Panc1 (cell line): ENCODE measurements around the gene RGS10.

Experiments used
- POLR2AphosphoS5 ChIP-seq: IDR thresholded peaks from 2 replicates; pipeline ENCODE4 v1.6.1; 2012; ENCODE audit warnings: mild to moderate bottlenecking, low read depth, low read length, moderate library complexity
- SIN3A ChIP-seq: IDR thresholded peaks from 2 replicates; pipeline ENCODE4 v1.6.1; 2012; ENCODE audit warnings: low read depth, mild to moderate bottlenecking, low read length, moderate library complexity, borderline replicate concordance; ENCODE audit not compliant: insufficient read depth
- TCF7L2 ChIP-seq: IDR thresholded peaks from 2 replicates; pipeline ENCODE4 v1.6.1; 2011; ENCODE audit warnings: mild to moderate bottlenecking, low read depth, low read length, inconsistent platforms
- TF ChIP-seq, protein P1 (sequence below): fragments of 450-650 bp; IDR thresholded peaks from 2 replicates; pipeline ENCODE4 v1.5.1; 2017; ENCODE audit warnings: mild to moderate bottlenecking
- TF ChIP-seq, protein P2 (sequence below), 2 experiments: IDR thresholded peaks; 2 replicates each; pipeline ENCODE4 v1.6.1; 2011 to 2012; ENCODE audit warnings: low read depth in 2 of 2, control low read depth in 1 of 2, low read length in 1 of 2, mild to moderate bottlenecking in 1 of 2, moderate library complexity in 1 of 2; ENCODE audit not compliant: insufficient read depth in 1 of 2

DNA sequence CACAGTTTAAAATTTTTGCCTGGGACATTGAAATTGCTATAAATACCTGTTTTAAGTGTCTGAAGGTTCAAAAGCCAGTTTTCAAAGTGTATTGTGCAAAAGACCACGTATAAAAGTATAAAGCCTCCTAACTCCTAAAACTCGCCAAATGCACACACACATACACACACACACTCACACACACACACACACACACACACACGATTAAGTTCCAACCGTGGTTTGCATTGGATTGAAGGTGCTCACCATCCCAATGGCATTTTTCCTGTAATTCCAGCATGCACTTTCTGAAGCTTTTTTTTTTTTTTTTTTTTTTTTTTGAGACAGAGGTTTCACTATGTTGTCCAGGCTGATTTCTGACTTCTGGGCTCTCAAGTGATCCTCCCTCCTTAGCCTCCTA is 2.8 kb upstream of the RGS10 start:
- TF ChIP-seq TCF7L2 (no peak), SIN3A (no peak), POLR2AphosphoS5 (no peak)
- TF ChIP-seq, protein P1, sequence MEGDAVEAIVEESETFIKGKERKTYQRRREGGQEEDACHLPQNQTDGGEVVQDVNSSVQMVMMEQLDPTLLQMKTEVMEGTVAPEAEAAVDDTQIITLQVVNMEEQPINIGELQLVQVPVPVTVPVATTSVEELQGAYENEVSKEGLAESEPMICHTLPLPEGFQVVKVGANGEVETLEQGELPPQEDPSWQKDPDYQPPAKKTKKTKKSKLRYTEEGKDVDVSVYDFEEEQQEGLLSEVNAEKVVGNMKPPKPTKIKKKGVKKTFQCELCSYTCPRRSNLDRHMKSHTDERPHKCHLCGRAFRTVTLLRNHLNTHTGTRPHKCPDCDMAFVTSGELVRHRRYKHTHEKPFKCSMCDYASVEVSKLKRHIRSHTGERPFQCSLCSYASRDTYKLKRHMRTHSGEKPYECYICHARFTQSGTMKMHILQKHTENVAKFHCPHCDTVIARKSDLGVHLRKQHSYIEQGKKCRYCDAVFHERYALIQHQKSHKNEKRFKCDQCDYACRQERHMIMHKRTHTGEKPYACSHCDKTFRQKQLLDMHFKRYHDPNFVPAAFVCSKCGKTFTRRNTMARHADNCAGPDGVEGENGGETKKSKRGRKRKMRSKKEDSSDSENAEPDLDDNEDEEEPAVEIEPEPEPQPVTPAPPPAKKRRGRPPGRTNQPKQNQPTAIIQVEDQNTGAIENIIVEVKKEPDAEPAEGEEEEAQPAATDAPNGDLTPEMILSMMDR: no peak
- TF ChIP-seq, protein P2, sequence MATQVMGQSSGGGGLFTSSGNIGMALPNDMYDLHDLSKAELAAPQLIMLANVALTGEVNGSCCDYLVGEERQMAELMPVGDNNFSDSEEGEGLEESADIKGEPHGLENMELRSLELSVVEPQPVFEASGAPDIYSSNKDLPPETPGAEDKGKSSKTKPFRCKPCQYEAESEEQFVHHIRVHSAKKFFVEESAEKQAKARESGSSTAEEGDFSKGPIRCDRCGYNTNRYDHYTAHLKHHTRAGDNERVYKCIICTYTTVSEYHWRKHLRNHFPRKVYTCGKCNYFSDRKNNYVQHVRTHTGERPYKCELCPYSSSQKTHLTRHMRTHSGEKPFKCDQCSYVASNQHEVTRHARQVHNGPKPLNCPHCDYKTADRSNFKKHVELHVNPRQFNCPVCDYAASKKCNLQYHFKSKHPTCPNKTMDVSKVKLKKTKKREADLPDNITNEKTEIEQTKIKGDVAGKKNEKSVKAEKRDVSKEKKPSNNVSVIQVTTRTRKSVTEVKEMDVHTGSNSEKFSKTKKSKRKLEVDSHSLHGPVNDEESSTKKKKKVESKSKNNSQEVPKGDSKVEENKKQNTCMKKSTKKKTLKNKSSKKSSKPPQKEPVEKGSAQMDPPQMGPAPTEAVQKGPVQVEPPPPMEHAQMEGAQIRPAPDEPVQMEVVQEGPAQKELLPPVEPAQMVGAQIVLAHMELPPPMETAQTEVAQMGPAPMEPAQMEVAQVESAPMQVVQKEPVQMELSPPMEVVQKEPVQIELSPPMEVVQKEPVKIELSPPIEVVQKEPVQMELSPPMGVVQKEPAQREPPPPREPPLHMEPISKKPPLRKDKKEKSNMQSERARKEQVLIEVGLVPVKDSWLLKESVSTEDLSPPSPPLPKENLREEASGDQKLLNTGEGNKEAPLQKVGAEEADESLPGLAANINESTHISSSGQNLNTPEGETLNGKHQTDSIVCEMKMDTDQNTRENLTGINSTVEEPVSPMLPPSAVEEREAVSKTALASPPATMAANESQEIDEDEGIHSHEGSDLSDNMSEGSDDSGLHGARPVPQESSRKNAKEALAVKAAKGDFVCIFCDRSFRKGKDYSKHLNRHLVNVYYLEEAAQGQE (IDR thresholded peaks at IDR 0.05; ENCODE audit: insufficient read depth in 1 of 2, low read depth in 2 of 2, low read length in 1 of 2): no peak
